ENCODE data around the gene KRT84.

Gene KRT84

DNA sequence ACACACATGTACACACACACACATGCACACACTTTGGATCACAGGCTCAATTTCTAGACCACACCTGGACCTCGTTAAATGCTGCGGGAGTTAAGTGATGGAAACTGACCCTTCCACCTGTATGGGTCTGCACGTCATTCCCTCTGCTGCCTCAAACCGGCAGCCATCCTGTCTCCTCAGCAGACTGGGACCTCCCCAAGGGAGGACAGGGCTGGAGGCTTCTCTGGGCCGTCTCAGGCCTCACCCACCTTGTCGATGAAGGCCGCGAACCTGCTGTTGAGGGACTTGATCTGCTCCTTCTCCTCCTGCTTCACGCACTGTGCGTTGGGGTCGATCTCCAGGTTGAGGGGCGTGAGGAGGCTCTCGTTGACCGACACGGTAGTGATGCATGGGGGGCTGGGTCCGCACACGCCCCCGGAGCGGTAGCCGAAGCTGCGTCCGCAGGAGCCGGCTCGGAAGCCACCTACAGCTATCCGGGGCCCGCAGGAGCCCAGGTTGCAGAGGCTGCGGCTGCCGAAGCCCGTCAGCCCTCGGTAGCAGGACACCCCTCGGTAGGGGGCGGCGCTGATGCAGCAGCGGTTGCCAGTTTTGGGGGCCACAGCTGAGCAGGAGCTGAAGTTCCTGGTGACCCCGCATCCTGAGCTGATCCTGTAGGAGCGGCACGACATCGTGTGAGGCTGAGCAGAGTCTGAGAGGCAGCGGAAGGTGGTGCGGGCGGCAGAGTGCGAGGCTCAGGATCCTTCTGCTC, 18.5 kb downstream of the KRT84 start, which contains the start of gene KRT85:
Gene KRT85 (minus strand): TSS at position 744 of the 748 bp plus-strand sequence. CDS start 76 bp downstream, at position 668.
- DNase-seq (ENCODE audit: low spot score in 2 of 2), result no peak
- no peak for ATAC-seq (ENCODE audit: low read depth)
- Mint-ChIP-seq H3K27me3 (peaks cover 25% of the 10 kb centered on the region), H3K9me3 (no peaks in the 10 kb centered on the region), H3K36me3 (no peaks in the 10 kb centered on the region), H3K4me3 (no peak within 1 kb of the TSS), H3K27ac (no peak within 1 kb of the TSS), H3K4me1 (peaks cover 4% of the 10 kb centered on the region)

DNA sequence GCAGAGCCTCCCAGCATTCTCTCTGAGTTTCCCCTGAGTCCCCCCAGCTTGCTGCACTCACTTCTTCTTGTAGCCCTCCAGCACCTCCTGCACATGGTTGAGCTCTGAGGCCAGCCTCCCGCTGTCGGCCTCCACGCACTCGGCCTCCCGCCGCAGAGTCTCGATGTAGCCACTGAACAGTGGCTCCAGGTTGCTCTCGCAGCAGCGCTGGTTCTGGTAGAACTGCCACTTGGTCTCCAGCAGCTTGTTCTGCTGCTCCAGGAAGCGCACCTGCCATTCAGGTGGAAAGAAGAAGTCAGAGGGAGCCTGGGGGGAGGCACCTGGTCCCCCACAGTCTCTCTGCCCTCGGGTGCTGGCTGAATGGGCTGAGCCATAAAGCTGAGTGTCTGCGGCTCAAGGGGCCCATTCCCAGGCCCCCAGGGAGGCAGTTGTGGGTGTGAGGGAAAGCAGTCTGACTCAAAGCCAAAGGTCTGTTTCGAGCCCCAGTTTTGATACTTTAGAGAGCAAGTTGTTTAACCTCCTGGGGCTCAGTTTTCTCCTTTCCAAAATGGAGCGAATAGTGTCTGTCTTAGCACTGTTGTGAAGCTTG, 20.5 kb downstream of the KRT84 start:
- Mint-ChIP-seq H3K9me3 (no peaks in the 10 kb centered on the region), H3K4me3 (no peak overlapping the region), H3K4me1 (peaks cover 4% of the 10 kb centered on the region), H3K27me3 (peaks cover 19% of the 10 kb centered on the region), H3K36me3 (no peaks in the 10 kb centered on the region), H3K27ac (no peak overlapping the region)
- DNase-seq (ENCODE audit: low spot score in 2 of 2) (no peak), ATAC-seq (ENCODE audit: low read depth) (peak; percentile 37)

DNA sequence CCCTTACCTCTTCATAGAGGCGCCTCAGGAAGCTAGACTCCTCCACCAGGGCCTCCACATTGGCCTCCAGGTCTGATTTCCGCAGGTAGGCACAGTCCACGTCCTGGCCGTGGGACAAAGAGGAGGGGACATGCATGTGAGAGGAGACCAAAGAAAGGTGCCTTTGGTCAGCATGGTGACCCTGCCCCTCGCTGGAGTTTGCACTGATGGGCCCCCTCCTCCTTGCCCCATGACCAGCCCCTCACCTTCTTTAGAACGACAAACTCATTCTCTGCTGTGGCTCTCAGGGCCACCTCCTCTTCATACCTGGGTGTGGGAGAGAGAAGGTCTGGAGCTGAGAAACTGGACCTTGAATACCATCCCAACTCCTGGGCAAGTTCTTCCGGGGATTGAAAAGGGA, 21.4 kb downstream of the KRT84 start:
- H3K9me3 Mint-ChIP-seq, result no peaks in the 10 kb centered on the region
- DNase-seq (ENCODE audit: low spot score in 2 of 2) (no peak), ATAC-seq (ENCODE audit: low read depth) (no peak)
- peaks cover 23% of the 10 kb centered on the region for H3K27me3 Mint-ChIP-seq
- H3K36me3 Mint-ChIP-seq, result no peaks in the 10 kb centered on the region
- H3K4me1 Mint-ChIP-seq, result peaks cover 9% of the 10 kb centered on the region
- no peak overlapping the region for H3K27ac Mint-ChIP-seq
- no peak overlapping the region for H3K4me3 Mint-ChIP-seq

DNA sequence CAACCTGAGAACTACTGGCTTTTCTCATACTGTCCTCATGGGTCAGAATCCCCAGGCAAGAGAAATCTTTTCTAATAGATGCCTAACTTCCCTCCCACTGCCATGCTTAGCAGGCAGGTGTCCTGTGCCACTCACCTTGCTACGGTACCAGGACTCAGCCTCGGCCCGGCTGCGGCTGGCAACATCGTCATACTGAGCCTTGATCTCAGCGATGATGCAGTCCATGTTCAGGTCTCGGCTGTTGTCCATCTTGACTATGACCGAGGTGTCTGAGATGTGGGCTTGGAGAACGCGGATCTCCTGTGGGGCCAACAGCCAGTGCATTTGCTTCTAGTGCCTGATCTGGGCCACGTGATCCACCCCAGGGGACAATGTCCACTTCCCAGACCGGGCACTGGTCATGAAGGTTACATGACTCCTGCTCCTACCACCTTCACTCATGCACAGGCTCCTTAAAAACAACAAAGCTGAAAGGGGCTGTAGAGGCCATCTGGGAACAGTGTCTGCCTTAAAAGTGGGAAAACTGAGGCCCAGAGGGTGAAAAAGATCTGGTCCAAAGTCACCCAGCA, 22.3 kb downstream of the KRT84 start:
- ATAC-seq (ENCODE audit: low read depth) (no peak), DNase-seq (ENCODE audit: low spot score in 2 of 2) (no peak)
- Mint-ChIP-seq H3K27ac (no peak overlapping the region), H3K9me3 (no peaks in the 10 kb centered on the region), H3K4me3 (no peak overlapping the region), H3K4me1 (peaks cover 17% of the 10 kb centered on the region), H3K27me3 (peaks cover 20% of the 10 kb centered on the region), H3K36me3 (no peaks in the 10 kb centered on the region)

DNA sequence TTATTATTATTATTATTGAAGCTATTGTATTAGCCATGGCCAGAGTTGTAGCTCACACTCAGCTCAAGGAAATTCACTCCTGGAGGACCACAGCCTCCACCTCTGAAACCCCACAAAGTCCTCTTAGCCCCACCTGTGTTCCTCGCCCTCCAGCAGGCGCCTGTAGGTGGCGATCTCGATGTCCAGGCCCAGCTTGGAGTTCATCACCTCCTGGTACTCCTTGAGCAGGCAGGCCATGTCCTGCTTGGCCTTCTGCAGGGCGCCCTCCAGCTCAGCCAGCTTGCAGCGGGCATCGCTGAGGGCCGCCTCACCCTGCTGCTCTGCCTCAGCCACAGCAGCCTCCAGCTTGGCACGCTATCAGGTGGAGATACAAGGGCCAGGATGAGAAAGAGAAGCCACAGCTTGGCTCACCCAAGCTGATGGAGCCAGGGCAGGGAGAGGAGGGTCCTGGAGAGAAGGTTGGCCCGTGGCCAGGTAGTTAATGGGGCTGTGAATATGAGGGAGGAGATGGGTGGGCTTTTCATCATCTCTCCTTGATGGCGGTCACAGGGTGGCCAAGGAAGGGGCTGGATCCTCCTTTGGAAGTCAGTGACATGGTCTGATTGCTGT, 23.2 kb downstream of the KRT84 start:
- Mint-ChIP-seq H3K27ac (no peak overlapping the region), H3K4me3 (no peak overlapping the region), H3K4me1 (peaks cover 21% of the 10 kb centered on the region), H3K27me3 (peaks cover 20% of the 10 kb centered on the region), H3K36me3 (no peaks in the 10 kb centered on the region), H3K9me3 (no peaks in the 10 kb centered on the region)
- DNase-seq (ENCODE audit: low spot score in 2 of 2) (no peak), ATAC-seq (ENCODE audit: low read depth) (no peak)

DNA sequence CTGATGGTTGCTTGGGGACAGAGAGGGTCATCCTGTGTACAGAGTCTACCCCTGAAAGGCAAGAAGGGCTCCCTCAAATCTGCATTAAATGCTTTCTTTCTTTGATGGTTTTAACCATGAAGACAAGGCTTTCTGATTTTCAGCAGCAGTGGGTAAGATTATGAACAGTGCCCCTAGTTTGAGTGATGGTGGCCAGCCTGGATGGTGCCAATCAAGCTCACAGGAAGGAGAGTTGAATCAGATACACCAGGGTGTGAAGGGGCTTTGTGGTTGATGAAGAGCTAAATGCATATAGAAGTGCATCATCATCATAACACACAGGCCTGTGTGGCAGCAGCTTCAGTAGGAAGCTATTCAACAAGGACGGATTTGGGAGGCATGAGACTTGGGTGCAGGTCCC, 23.9 kb downstream of the KRT84 start:
- no peaks in the 10 kb centered on the region for H3K36me3 Mint-ChIP-seq

DNA sequence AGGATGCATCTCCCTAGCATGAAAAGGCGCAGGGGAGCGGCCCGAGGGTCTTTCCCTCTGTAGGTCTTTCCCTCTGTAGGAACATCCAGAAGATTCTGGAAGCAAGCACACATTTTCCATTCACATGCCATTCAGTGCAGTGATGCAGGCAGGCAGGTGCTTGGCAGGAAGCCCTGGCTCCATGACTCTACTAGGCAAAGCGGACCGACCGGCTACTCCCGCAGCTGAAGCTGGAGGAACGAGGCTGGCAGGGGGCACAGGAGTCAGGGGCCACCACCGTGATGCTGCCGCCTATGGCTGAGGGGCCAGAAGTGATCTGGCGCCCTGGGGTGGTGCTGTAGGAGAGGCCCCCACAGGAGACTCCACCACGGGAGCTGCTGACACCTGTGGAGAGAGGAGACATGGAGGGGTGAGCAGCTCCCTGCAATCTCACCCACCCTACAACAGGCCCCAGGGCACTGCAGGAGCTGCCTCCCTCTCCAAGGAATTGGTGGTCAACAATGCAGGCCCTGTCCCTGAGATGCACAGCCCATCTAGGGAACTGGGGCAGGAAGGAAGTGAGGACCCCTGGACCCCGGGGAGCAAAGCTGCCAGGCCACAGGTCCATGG, 24.7 kb downstream of the KRT84 start:
- Mint-ChIP-seq H3K27ac (no peak overlapping the region), H3K27me3 (peaks cover 16% of the 10 kb centered on the region), H3K4me3 (no peak overlapping the region), H3K36me3 (no peaks in the 10 kb centered on the region), H3K4me1 (peaks cover 21% of the 10 kb centered on the region), H3K9me3 (no peaks in the 10 kb centered on the region)
- ATAC-seq (ENCODE audit: low read depth) (no peak), DNase-seq (ENCODE audit: low spot score in 2 of 2) (no peak)

More for the DNA sequence above, 23.9 kb downstream of the KRT84 start:
- Mint-ChIP-seq H3K27ac (no peak overlapping the region), H3K27me3 (peaks cover 18% of the 10 kb centered on the region), H3K4me3 (no peak overlapping the region), H3K4me1 (peaks cover 21% of the 10 kb centered on the region), H3K9me3 (no peaks in the 10 kb centered on the region)
- DNase-seq (ENCODE audit: low spot score in 2 of 2), result no peak
- no peak for ATAC-seq (ENCODE audit: low read depth)

DNA sequence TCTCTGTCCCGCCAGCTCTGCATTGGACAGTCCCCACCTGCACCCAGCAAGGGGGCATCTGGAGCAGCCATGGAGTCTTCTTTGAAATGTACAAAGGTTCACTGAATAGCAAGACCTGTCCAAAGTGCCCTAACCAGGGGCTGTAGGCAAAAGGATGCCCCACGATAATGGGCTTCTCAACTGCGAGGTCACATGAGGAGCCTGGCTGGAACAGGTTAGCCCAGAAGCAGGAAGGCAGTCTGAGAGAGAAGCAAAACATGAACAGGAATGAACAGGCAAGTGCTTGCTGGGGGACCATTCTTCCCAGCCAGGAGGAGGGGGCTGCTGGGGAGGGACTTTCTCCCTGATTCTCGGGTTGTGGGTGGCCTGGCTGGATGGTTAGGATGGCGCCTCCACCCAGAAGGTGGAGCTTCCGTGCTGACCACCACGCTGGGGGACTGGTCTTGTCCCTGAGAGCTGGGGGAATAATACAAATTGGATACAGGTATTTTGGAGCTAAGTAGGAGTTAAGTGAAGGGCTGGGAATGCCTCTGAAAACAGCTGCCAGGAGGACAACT, 25.3 kb downstream of the KRT84 start:
- H3K36me3 Mint-ChIP-seq, result no peaks in the 10 kb centered on the region
- peaks cover 16% of the 10 kb centered on the region for H3K27me3 Mint-ChIP-seq
- DNase-seq (ENCODE audit: low spot score in 2 of 2) (no peak), ATAC-seq (ENCODE audit: low read depth) (no peak)
- no peaks in the 10 kb centered on the region for H3K9me3 Mint-ChIP-seq
- no peak overlapping the region for H3K27ac Mint-ChIP-seq
- H3K4me3 Mint-ChIP-seq, result no peak overlapping the region
- H3K4me1 Mint-ChIP-seq, result peaks cover 21% of the 10 kb centered on the region

DNA sequence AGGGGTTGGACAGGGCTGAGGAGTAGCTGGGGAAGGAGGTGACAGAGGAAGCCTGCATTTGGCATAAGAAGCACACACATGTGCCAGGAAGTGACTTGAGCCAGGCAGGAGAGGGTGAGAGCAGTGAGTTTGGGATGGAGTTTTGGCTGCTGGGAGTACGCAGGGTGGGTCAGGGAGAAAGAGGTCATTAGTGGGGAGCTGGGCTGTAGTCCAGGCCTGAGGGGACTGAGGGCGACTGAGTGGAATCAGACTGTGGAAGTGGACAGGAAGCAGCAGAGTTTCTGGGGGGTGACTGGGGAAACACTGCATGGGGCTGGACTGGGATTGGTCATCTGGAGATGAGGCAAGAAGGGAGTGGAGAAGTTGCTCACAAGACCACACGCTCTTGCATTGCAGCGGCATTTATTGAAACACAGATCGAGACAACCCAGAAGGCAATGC, 25.8 kb downstream of the KRT84 start:
- DNase-seq (ENCODE audit: low spot score in 2 of 2) (no peak), ATAC-seq (ENCODE audit: low read depth) (no peak)
- Mint-ChIP-seq H3K4me3 (no peak overlapping the region), H3K9me3 (no peaks in the 10 kb centered on the region), H3K36me3 (no peaks in the 10 kb centered on the region), H3K27me3 (peaks cover 14% of the 10 kb centered on the region), H3K4me1 (peaks cover 17% of the 10 kb centered on the region), H3K27ac (no peak overlapping the region)

DNA sequence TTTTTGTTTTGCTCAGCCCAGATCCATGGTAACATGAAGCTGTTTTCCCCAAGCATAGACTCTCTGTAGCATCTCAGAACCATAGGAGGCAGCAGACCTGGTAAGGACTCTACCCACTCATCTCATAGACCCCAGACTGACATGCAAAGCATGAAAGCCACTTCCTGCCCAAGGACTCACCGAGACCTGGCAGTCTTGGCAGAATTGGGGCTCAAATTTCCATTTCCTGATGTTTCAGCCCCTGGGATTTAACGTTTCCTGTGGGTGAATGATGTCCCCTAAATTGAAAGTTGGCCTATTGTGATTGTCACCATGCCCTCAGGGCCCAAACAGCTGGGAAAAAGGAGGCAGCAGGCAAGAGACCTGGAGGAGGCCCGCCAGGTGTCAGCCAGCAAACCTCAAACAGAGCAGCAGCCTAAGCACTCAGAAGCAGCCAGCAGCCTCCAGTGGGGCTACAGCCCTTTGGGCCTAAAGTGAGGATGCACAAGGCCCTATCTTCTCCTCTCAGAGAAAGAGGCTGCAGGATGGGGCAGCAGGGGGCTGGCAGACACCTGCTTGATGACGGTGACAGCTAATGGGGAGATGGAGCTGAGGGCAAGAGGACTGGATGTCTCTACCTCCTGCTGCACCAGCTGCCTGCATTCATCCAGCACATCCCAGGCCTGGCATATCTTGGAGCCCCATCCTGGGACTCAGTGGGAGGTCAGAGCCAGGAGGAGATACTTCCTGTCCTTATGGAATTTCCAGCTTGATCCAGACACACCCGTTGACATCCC, 26.7 kb downstream of the KRT84 start:
- Mint-ChIP-seq H3K27ac (no peak overlapping the region), H3K27me3 (peaks cover 8% of the 10 kb centered on the region), H3K4me1 (peaks cover 17% of the 10 kb centered on the region), H3K4me3 (peak overlapping the region; percentile 39), H3K9me3 (no peaks in the 10 kb centered on the region), H3K36me3 (no peaks in the 10 kb centered on the region)
- ATAC-seq (ENCODE audit: low read depth), result peak; percentile 100
- peak; percentile 35 for DNase-seq (ENCODE audit: low spot score in 2 of 2)

DNA sequence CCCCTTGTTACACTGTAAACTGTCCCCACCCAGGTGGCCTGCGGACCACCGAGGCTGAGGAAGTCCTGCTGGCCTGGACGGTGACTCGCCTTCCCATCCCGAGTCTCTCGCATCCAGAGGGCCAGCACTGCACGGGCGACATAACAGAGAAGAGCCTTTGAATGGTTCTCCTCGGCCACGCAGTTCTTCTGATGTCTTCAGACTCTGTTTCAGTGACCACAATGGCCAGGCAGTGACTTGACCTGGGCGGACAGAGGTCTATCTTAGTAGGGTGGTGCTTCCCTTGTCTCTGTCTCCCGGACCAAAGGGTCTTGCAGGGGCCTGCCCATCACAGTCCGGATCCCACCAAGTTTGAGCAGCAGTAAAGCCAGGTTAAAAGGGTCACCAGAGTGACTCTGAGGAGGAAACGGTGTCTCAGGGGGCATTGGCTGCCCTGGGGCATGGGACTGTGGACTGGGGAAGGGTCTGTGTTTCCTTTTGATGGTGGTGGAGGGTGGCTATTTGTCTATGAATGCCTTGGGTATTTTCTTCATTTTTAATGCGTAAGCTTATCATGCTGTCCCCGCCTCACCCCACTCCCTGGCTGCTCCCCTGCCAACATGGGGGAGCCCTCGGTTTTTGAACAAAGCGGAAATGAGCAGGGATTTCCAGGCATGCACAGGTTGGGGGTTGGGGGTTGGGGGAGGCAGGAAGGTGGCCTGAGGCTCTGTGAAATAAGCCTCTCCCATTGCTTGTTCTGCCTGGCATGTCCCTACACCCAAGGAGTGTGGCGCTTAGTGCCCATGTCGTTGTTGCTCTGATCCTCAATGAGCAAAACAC, 28.5 kb downstream of the KRT84 start:
- no peaks in the 10 kb centered on the region for H3K36me3 Mint-ChIP-seq
- peaks cover 11% of the 10 kb centered on the region for H3K27me3 Mint-ChIP-seq
- H3K9me3 Mint-ChIP-seq, result no peaks in the 10 kb centered on the region
- no peak for ATAC-seq (ENCODE audit: low read depth)
- H3K4me1 Mint-ChIP-seq, result peaks cover 17% of the 10 kb centered on the region
- H3K27ac Mint-ChIP-seq, result no peak overlapping the region
- H3K4me3 Mint-ChIP-seq, result no peak overlapping the region
- no peak for DNase-seq (ENCODE audit: low spot score in 2 of 2)

DNA sequence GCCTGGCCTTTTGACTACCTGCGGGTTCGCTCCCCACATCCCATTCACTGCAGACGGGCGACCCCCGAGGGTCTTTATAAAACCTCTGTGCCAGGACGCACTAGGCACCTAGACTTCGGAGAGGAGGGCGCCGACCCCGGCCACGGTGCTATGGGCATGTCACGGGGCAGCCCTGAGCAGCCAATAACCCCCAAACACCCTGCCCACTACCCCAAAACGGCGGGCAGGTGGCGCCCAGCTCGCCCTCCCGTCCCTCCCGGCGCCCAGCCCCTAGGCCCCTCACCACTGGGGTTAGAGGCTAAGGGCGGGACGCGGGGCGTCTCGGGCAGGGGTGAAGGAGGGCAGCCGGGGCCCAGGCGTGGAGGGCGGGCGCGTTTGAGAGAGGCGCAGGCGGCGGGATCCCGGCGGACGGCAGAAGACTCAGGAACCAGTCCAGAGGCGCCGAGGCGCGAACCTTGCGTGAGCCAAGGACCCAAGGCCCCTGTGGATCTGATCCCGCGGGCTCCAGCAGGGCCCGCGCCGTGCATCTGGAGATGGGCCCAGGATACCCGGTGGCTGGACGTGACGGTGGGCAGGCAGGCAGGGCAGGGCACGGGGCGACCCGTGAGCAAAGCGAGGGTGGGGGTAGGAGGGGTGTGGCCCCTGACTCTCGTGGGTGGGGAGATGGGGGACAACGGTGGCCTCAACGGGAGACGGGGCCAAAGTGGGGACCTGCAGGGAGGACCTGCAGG, 29.3 kb downstream of the KRT84 start:
- DNase-seq (ENCODE audit: low spot score in 2 of 2), result no peak
- H3K9me3 Mint-ChIP-seq, result no peaks in the 10 kb centered on the region

More for the DNA sequence above, 29.3 kb downstream of the KRT84 start:
- no peaks in the 10 kb centered on the region for H3K36me3 Mint-ChIP-seq
- peaks cover 12% of the 10 kb centered on the region for H3K27me3 Mint-ChIP-seq
- H3K4me1 Mint-ChIP-seq, result peaks cover 18% of the 10 kb centered on the region
- H3K27ac Mint-ChIP-seq, result no peak overlapping the region
- H3K4me3 Mint-ChIP-seq, result no peak overlapping the region
- ATAC-seq (ENCODE audit: low read depth), result no peak

All from memory B cell (primary cell).